ENCODE results near the gene CHSY1.

CHSY1 gene

DNA sequence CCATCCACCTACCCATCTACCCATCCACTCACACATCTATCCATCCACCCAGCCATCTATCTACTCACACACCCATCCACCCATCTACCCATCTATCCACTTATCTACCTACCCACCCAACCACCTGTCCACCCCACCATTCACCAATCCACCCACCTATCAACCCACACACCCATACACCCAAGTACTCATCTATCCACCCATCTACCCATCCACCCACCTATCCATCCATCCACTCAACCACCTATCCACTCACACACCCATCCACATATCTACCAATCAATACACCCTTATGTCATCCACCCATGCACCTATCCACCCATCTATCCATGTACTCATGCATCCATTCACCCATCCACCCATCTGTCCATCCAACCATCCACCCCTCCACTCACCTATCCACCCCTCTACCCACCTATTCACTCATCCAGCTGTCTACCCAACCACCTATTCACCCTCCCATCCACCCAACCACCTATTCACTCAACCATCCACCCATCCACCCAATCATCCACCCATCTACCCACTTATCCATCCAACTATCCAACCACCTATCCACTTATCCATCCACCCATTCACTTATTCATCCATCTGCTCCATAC is 109.8 kb downstream of the CHSY1 start:
- TF ChIP-seq, protein P1, sequence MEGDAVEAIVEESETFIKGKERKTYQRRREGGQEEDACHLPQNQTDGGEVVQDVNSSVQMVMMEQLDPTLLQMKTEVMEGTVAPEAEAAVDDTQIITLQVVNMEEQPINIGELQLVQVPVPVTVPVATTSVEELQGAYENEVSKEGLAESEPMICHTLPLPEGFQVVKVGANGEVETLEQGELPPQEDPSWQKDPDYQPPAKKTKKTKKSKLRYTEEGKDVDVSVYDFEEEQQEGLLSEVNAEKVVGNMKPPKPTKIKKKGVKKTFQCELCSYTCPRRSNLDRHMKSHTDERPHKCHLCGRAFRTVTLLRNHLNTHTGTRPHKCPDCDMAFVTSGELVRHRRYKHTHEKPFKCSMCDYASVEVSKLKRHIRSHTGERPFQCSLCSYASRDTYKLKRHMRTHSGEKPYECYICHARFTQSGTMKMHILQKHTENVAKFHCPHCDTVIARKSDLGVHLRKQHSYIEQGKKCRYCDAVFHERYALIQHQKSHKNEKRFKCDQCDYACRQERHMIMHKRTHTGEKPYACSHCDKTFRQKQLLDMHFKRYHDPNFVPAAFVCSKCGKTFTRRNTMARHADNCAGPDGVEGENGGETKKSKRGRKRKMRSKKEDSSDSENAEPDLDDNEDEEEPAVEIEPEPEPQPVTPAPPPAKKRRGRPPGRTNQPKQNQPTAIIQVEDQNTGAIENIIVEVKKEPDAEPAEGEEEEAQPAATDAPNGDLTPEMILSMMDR (conservative IDR thresholded peaks at IDR 0.05; ENCODE audit: low read depth, low read length) = no peak
- DNase-seq (ENCODE audit: low read depth) = no peak
- H3K4me3 ChIP-seq (ENCODE audit: low read depth, low read length) = no peak overlapping the region

DNA sequence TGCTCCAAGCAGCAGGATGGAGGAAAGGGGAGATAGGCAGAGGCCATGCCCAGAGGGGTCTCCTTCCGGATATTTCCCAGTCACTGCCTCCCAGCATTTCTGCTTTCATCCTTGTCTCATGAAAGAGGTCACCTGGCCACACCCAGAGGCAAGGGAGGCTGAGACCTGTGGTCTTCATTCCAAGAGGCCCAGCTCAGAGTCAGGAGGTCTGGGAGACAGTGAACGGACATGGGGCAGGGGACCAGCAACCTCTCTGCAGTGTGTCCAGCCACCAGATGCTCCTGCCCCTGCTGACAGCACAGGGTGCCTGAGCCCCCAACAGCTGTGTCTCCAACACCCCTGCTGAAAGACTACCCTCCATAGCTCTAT is 111.2 kb downstream of the CHSY1 start:
- TF ChIP-seq, protein P1 (conservative IDR thresholded peaks at IDR 0.05; ENCODE audit: low read depth, low read length) = no peak
- H3K4me3 ChIP-seq (ENCODE audit: low read depth, low read length) = no peak overlapping the region
- DNase-seq (ENCODE audit: low read depth) = no peak

DNA sequence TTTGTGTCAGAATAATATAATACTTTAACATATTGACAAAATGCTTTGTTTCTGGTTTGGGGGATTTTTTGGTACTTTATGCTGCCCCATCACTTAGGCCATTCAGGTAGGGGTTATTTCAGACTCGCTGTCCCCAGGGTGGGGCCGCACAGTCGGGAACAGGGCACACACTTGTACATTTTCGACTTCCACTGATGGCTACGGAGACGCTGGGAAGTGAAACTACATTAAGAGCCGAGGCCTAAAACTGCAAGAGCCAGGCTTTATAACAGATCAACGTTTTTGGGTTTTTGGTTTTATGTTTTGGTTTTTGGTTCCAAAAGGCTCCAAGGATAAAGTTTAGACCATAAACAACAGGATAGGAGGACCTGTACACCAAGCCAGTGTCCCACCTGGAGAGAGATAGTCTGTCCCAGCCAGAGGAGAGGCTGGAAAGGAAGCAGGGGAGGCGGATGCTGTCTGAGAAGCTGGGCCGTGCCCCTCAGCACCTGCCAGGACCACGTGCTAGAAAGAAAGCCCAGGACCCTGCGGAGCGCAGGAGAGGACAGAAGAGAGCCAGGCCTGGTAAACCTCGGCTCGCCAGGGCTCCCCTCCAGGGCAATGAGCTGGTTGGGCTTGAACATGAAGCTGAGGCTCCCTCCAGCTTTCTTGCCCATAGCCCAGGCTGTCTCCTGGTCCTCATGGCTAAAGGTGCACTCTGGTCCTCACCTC is 111.7 kb downstream of the CHSY1 start:
- TF ChIP-seq, protein P1 (conservative IDR thresholded peaks at IDR 0.05; ENCODE audit: low read depth, low read length) = no peak
- no peak for DNase-seq (ENCODE audit: low read depth)
- no peak overlapping the region for H3K4me3 ChIP-seq (ENCODE audit: low read depth, low read length)

DNA sequence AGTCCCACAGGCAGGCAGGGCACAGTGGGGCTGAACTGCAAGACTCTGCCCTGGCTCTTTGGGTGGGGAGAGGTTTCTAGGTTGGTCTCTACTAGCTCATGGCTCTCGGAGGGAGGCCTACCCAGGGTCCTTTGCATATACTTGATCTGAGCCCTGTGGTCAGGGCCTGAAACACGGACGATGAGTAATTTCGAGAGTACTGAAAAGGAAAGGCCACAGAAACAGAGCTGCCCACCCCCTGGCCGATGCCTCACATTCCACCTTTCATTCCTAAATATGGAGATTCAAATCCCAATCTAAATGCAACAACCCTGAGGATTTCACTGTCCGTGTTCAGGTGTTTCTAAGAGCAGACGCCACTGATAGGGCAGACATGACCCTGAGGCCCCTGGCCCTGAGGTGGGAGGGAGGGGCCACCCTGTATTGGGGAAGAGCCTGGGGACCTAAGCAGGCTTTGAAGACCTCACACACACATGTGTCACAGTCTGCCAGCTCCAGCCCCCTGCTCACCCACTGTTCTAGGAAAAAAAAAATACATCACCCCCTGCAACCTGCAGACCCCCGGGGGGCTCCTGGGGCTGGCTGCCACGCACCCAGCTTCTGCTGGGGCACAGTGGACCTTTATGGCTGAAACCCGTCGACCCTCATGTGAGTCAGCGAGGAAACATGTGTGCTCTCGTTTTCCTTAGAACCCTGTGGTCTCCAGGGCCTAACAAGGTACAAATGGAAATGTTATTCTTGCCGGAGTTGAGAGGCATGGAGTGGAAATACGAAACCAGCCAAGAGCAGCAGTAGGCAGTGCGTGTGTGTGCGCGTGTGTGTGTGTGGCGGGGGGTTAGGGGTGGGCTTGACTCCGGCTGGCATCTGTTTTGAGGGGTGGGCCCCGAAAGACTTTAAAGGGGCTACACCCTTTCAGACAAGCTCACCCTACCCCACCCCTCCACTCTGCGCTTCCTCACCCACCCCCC is 112.7 kb downstream of the CHSY1 start:
- H3K4me3 ChIP-seq (ENCODE audit: low read depth, low read length) = no peak overlapping the region
- TF ChIP-seq, protein P1 (conservative IDR thresholded peaks at IDR 0.05; ENCODE audit: low read depth, low read length) = no peak
- peak; percentile 93 for DNase-seq (ENCODE audit: low read depth)

DNA sequence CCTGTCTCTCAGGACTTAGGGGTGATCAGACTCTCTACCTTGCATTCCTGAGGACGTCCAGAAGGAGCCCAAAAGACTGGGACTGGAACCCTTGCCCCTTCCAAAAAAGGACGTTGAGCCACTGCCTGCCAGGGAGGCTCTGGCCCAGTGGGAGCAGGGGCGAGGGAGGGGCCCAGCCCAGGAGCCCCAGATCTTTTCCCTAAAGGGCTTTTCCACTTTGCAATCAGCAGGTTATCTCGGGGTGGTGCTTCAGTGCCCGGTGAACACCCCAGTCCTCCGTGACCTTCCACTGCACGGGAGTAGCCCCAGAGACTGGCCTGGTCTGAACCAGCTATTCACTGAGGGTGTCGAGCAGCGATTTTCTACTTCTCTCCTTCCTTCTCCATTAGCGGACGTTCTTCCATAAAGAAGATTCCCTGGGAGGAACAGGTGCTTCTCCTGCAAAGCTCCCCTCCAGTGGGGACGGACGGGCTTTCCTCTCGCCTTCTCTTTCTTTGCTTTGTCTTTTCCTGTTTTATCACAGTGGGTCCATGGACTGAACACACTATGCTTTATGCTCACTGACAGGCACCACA is 113.7 kb downstream of the CHSY1 start:
- DNase-seq (ENCODE audit: low read depth) = no peak
- TF ChIP-seq, protein P1 (conservative IDR thresholded peaks at IDR 0.05; ENCODE audit: low read depth, low read length) = no peak
- no peak overlapping the region for H3K4me3 ChIP-seq (ENCODE audit: low read depth, low read length)

DNA sequence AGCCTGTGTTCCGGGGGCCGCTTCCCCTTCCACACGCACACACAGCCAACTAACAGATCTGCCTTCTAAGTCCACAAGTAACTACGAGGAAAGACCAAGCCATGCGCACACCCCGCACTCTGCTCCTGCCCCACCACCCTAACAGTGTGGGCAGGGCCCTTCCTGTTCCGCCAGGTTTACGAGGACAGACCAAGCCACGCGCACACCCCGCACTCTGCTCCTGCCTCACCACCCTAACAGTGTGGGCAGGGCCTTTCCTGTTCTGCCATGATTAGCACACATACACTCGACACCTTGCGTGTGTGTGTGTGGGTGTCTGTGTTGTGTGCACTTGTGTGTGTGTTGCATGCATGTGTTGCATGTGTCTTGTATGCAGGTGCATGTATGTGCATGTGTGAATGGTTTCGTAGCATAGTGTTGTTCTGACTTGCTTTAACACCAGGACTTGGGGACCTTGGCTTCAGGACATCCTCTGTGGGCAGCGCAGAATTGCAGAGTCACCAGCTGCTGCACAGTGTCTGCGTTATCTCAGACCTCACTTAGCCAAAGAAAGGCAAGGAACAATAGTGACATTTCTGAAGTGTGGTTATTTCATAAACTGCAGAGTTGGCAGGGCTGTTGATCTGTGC is 114.4 kb downstream of the CHSY1 start:
- DNase-seq (ENCODE audit: low read depth) = no peak
- no peak overlapping the region for H3K4me3 ChIP-seq (ENCODE audit: low read depth, low read length)
- TF ChIP-seq, protein P1 (conservative IDR thresholded peaks at IDR 0.05; ENCODE audit: low read depth, low read length) = no peak
